Stimulated activated naive CD4-positive, alpha-beta T cell treated with Interleukin-2 at 50 U/mL for 16 hours (primary cell): ENCODE measurements around the gene GRID2.

ENCODE experiments used
- DNase-seq: peaks from one replicate; lab custom pipeline; 2025; lab: John Stamatoyannopoulos, UW

Gene GRID2

DNA sequence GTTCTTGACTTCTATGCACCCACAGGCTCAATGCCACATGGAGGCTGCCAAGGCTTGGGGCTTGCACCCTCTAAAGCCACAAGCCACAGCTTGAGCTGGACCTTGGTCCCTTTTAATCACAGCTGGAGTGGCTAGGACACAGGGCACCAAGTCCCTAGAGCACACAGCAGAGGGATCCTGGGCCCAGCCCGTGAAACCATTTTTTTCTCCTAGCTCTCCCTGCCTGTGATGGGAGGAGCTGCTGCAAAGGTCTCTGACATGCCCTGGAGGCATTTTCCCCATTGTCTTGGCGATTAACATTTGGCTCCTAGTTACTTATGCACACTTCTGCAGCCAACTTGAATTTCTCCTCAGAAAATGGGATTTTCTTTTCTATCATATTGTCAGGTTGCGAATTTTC is 410.9 kb downstream of the GRID2 start:
- DNase-seq, result no peak

DNA sequence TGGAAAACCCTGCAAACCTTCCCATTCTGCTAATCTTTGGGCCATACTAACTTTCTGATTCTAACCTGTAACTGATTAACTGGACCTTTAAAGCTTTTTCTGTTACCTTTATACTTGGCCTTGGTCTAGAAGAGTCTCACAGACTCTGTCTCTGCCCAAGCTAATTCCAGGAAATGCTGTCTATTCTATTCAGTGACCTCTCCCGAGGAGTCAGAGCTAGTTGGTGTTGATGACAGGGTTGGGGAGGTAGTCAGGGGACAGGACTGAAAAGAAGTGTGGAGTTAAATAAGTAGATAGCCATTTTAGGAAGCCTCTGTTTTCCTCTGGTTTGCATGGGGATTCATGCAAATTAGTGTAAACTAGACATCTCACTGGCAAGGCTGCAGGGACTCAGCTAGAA is 429.5 kb downstream of the GRID2 start:
- DNase-seq, result no peak

DNA sequence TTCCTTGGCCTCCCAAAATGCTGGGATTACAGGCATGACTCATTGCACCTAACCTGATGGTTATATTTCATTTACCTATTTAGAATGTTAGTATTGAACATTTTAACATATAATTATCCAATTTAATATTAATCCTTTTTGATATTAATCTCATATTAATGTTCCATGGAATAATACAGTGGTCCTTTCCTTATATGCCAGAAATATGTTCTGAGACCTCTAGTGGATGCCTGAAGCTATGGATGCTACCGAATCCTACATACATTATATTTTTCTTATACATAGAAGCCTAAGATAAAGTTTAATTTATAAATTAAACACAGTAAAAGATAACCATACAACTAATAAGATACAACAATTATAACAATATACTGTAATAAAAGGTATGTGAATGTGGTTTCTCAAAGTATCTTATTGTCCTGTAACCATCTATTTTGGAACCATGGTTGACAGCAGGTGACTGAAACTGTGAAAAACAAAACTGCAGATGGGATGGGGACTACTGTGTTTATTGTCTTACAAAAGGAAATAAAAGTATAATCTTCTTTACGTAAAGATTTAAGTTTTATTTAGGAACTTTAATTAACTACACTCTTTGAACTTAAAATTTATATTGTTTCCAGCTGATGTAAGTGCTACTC is 431.4 kb downstream of the GRID2 start:
- DNase-seq, result no peak

DNA sequence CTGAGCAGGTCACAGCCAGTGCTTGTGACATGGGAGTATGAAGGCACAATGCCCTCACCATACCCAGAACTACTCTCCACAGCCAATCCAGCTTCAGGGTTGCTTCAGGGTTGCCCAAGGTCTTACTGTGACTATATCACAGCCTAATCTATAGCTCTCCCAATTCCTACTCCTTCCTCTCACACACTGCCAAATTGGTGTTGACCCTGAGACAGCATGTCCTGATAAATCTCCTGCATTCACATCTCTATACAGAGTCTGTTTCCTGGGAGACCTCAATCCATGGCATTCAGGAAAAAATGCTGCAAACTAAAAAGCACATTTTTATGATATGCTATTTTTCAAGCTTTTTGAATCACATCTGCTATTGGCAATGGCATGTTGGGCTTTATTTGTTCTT is 456.7 kb downstream of the GRID2 start:
- no peak for DNase-seq

DNA sequence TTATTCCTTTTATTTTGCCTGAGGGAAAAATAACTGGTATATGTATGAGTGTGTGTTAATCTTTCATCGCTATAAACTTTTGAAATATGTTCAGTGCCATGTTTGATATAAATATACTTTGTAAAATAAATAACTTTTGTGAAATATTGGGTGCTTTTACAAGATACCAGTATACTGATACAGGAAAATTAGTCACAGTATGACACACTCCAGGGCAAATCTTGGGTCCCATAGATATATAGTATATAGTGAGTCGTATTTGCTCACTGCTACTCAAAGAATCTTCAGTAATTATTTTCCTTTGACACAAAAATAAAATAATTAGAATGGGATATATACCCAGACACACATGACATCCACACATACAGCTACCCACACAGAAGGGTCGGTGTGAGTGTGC is 472.3 kb downstream of the GRID2 start:
- DNase-seq, result no peak

DNA sequence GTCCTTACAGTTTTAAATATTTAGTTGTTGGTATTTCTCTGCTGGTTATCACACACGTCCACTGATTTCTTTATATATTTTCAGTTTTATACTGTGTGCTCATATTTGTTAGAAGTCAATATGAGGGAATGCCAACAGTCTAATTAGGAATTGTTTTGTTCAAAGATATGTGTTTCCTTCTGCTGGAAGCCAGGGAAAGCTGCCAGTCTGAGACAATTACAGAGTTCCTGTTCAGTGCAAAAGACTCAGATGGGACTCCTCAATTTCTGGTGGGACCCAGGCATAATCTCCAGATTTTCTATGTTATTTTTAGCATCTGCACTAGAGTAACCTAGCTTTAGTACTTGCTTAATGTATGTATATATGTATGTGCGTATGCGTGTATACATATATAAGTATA is 486.0 kb downstream of the GRID2 start:
- no peak for DNase-seq

DNA sequence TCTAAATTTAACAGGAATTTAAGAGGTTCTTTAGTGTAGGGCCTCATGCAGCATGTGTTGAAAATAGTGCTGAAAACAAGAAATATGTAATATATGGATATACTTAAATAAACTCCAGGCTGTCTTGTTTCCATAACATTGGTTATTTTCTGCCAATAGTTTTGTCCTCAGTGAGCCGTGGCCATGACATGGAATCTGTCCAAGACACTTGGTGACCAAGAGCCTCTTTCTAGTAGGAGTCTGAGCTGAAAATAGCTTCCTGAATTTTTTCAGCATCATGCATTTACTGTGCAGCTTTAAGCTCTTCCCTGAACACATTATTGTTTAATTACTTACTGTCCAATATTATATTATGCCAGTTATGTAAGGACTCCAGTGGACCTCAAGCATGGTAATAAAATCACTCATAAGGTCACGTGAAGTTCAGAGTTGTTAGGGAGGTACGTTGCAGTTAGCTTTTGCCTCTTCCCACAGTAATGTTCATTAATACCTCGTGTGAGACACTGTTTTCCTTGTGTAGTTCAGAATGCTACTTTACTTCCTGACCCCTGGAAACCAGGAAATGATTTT is 488.2 kb downstream of the GRID2 start:
- no peak for DNase-seq

DNA sequence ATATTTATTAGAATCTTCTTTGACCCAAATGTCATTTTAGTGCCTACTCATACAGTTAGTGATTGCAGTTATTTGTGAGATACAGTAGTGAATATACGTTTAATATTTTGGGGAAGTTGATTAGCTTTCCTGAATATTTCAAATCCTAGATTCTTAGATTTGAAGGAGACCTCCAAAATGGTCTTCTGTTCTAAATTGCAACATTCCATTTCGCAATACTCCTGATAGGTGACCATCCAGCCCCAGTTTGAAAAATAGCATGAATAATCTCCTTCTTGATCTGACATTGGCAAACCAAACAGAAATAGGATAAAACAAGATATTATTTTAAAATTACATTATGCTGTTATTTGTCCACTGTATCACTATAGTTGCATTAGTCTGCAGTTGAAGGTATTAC is 505.6 kb downstream of the GRID2 start:
- DNase-seq, result no peak

DNA sequence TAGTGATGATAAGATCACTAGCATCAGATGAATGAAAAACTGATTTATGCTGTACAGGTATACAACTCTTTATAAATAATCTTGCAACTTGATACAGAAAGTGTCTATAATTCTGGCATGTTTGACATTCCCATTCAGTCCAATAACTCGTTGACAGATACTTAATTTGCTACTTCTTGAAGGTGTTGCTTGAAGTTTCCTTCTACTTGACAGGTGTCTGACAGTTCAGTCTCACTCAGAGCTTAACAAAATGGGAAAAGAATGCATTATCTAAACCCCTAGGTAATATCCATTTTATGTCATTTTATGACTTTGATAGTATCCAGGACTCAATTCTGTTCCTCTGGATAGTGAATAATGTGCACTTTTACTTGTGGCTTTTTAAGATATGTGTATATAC is 508.9 kb downstream of the GRID2 start:
- DNase-seq, result no peak

DNA sequence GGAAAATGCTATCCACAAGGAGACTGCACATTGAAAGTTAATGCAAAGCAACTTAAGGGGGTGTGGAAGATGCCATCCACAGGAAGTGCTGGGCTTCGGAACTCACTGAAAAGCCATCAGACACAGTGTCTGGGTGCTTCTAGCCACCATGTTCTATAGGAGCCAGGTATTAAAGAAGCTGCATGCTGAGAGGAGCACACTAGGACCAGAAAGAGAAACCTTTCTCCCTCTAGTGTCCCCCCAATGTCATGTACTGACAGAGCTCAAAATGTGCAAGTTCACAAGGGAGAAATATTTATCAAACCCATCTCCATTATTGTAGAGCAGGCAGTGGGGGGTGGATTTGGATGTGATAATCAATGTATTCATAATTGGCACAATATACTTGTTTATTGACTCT is 510.9 kb downstream of the GRID2 start:
- no peak for DNase-seq

DNA sequence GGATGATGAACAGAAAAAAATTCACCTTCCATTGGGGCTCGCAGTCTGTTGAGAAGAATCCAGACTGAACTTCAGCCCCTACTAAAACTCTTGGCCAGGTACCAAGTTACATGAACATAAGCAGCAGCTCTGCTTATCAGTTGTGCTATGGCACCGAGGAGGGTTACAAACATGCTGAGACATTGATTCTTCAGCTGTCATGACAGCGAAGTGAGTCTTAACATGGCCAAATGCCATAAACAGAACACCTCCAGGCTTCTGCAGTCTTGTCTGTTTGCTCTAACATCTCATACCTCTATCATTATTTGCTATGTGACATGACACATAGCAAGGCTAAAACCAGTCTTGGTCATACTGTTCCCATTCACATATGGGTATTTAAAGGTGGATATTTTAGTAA is 521.5 kb downstream of the GRID2 start:
- no peak for DNase-seq

DNA sequence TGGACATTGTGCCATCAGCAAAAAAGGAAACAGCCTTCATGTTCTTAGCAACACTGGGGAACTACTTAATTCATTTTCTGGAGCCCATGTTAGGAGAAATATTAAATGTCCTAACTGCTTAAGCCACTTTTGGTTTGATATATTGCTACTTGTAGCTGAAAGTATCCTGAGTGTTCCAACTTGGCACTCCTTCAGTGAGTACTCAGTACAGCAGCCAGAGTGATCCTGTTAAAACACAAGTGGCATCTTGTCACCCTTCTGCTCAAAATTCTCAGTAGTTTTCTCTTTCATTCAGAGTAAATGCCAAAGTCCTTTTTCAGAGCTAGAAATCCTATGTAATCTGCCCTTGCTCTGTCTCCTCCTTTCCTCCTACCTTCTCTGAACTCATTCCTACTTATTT is 522.0 kb downstream of the GRID2 start:
- no peak for DNase-seq

DNA sequence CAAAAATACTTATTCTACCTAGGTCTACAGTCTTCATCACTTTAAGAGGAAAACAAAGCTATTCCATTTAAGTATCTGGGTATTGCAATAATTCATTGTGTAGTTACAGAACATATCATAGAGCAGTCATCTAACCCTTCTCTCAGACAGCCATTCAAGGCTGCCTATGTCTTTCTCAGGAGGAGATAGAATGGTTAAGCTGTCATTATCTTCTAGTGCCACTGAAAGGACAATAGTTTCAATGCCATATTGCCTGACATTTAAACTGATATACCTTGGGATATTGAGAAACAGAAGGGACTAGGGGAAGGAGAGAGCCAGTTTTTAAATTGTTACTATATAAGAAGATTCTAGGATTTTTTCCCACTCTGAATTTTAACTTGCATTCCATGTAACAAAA is 527.0 kb downstream of the GRID2 start:
- no peak for DNase-seq

DNA sequence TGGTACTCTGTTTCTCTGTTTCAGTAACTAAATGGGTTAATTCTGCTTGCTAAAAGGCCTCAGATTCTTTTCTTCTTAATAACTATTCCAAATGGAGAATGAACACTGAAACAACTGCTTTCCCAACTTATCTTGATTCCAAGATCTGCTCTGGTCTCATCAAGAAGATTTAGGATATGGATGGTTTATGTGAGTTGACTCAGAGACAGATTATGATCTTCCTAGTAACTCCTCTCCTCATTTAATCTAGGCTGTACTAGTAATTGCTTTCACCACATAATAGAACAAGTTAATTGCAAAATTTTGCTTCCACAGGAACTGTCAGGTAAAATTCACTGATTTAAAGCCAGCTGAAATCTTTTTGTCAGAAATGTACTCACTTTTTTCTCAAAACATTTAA is 537.1 kb downstream of the GRID2 start:
- no peak for DNase-seq

DNA sequence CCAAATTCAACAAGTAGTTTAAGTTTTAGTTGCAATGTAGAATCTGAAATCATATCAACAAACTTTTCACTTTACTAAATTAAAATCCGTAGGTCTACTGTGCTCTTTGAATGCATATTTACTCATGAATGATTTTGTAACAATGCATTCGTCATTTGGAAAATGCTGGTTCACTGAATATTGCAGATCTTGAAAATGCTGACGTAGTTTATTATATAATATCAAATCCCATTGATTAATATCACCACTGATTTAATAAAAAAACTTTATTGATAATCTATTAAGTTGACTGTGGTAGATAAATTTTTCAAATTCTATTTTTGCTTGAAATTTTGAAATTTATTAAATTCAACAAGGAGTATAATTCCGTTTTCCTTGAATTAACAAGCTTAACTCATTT is 540.0 kb downstream of the GRID2 start:
- no peak for DNase-seq

DNA sequence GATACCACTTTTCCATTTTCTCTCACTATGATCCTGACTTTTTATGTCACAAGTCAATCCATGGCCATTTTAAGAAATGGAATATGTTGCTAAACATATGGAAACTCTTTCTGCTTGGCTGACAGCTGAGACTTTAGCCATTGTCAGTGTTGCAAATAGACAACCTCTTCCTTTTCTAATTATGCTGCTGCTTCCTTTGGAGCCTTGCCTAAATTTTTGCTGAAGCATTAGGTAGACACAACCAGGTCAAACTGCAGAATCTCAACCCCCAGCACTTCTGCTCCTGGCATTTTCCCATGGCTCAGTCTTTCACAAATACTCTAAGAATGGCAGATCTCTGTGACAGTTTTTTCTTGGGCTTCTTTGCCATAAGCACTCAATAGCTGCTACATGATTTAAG is 543.3 kb downstream of the GRID2 start:
- no peak for DNase-seq

DNA sequence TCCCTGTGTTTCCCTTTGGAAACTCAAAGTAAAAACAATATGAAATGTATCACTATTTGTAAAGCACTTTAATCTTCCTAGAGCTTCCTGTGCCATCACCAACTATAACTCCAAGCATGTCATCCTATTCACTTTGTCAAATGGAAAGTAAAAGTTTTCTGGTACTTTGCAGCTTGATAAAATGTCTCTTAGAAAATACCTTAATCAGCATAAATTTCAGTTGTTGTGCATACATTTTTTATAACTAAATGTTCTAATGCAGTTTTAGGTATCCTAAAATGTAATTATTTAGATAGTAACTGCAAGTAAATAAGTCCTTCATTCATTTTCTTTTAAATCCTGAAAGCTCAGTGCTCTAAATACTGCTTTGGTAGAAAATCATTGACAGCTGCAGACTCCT is 558.7 kb downstream of the GRID2 start:
- DNase-seq, result no peak

DNA sequence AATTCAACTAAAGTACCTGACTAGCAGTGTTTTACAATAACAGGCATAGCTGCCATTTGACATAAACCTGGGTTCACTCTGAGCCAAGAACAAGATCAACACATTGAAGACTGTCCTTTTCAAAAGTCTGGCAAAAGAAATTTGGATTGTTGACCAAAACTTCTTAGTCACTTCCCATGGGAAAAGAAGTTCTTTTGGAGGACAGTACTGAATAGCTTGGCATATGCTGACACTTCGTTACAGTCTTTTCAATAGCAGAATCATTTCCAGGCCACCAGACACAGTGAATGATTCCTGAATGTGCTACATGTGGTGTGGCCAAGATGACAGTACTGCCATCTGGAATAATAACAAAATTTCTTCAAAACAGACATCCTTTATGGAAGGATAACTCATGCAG is 560.3 kb downstream of the GRID2 start:
- no peak for DNase-seq

DNA sequence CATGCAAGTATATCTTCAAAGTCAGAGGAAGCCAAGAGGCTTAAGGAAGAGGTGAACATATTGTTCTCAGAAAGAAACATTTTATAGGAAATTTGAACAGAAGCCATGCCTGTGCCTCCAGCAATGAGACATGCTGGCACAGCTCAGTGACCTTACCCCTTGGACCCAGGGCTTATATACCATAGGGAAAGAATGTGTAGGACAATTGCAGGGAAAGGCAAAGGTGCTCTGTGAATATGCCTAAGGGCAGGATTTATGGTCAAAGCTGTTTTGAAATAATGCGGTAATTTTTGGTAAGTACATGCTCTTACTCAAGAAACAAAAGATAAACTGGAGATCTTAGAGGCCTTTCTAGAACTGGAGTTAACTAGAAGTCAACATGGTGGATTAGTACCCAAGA is 568.8 kb downstream of the GRID2 start:
- no peak for DNase-seq

DNA sequence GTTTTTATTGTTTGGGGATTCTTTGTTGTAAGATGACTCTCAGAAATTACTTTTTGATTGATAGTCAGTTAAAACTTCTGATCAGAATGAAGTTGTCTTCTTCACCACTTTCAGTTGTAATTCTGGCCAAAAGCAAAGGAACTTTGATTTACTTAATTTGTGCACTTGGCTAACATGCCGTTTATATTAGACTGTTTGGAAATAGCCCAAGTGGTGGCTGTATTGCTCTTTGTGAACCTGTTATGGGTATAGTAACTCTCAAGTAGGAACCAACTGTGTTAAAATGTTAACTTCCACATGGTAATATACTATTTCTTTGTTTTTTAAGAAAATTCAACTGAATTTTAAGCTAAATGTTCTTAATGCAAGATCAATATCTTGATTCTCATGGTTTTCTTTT is 581.9 kb downstream of the GRID2 start:
- DNase-seq, result no peak

DNA sequence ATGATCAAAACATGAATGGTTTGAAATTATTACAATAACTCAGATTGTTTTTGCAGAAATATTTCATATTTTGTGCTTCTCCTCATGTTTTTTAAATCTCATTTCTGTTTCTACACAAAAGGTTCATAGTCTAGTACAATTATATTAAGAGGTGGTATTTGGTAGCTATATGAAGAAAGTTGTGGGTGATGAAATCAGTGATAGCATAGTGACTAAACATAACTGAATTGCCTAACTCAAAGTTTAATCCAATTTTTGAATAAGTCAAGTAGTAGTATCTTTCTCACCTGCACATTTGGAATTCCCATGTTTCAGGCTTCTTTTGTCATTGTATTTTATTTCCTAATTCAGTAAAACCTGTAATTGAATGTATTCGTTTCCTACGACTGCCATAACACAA is 648.7 kb downstream of the GRID2 start:
- no peak for DNase-seq

DNA sequence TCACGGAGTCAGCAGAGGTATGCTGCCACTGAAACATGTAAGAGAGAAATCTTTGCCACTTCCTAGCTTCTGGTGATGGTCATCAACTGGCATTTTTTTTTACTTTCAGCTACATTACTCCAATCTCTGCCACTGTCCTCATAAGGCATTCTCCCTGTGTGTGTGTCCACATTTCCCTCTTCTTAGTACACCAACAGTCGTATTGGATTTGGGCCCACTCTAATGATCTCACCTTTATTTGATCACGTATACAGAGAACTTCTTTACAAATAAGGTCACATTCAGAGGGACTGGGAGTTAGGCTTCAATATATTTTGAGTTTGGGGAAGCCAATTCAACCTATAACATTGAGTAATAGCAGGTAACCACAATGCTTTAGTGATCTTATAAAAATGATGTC is 649.1 kb downstream of the GRID2 start:
- DNase-seq, result no peak

DNA sequence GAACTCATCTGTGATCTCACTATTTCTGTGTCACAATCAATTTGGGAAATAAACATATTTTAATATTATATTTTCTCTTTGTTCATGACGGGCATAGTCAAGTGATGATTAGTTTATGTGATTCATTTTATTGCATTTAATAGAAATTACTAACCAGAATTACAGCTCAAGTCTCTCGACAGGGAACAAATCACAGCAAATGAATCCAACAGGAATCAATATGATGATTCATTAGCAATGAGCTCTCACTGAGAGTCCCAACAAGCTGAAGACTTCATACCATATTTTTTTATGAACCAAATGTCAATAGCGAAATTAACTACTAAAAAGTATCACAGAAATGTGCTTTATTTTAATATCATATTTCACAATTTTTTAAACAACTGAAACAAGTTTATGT is 649.7 kb downstream of the GRID2 start:
- DNase-seq, result no peak

DNA sequence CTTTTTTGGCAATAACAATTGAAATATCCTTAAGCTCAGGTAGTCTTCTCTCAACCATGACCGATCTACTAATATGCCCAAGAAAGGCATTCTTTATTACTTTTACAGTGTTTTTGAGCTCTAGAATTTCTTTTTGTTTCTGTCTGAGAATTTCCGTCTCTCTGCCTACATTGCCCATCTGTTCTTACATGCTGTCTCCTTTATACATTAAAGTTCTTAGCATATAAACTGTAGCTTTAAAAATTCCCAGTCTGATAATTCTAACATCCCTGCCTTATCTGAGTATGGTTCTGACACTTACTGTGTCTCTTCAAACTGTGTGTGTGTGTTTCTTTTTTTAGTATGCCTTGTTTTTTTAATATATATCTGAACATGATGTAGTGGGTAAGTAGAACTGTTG is 658.1 kb downstream of the GRID2 start:
- no peak for DNase-seq

DNA sequence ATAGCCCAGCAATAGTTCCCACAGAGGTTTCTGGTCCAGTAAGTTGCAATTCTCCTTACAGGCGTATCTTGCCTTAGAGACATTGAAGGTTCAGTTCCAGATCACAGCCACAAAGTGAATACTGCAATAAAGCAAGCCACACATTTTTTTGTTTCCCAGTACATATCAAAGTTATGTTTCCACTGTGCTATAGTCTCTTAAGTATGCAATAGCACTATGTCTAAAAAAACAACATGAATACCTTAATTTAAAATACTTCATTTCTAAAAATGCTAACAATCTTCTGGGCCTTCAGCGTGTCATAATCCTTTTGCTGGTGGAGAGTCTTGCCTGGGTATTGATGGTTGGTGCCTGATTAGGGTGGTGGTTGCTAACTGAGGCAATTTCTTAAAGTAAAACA is 659.1 kb downstream of the GRID2 start:
- no peak for DNase-seq
